Measurements from ENCODE around the gene CDC42BPB.

The CDC42BPB gene

GRCh38 chr14:103065861-103066260, 8.5 kb upstream of the CDC42BPB start:
- no peaks in the 10 kb centered on the region for H3K4me1 ChIP-seq (ENCODE audit: insufficient read depth, low read length)
- TF ChIP-seq EZH2 (IDR thresholded peaks at IDR 0.05; ENCODE audit: borderline replicate concordance, low read depth, low read length, severe bottlenecking) (no peak), CTCF (IDR thresholded peaks at IDR 0.05; ENCODE audit: borderline replicate concordance, extremely low read depth, low read length, poor library complexity, severe bottlenecking) (no peak)
- H3K4me2 ChIP-seq (ENCODE audit: insufficient read depth, low read length): no peak overlapping the region
- H2AFZ ChIP-seq (ENCODE audit: low read depth, low read length): no peak overlapping the region
- no peaks in the 10 kb centered on the region for H3K36me3 ChIP-seq (ENCODE audit: insufficient read depth, low read length)
- H3K27ac ChIP-seq (ENCODE audit: low read length): no peak overlapping the region
- no peak overlapping the region for H3K9ac ChIP-seq (ENCODE audit: low read depth, low read length)
- H3K9me3 ChIP-seq (ENCODE audit: insufficient read depth, low read length, severe bottlenecking): no peaks in the 10 kb centered on the region
- no peaks in the 10 kb centered on the region for H4K20me1 ChIP-seq (ENCODE audit: insufficient read depth, low read length)
- no peaks in the 10 kb centered on the region for H3K79me2 ChIP-seq (ENCODE audit: insufficient read depth, low read length)
- peaks cover 8% of the 10 kb centered on the region for H3K27me3 ChIP-seq (ENCODE audit: insufficient read depth, low read length, poor library complexity)
- DNase-seq (no peak), ATAC-seq (ENCODE audit: insufficient read depth, low read depth) (no peak)
- no peak overlapping the region for H3K4me3 ChIP-seq (ENCODE audit: low read depth in 1 of 2, low read length in 2 of 2)

GRCh38 chr14:103064978-103065377, 7.6 kb upstream of the CDC42BPB start:
- no peak overlapping the region for H3K27ac ChIP-seq (ENCODE audit: low read length)
- H3K27me3 ChIP-seq (ENCODE audit: insufficient read depth, low read length, poor library complexity): peaks cover 8% of the 10 kb centered on the region
- no peak overlapping the region for H2AFZ ChIP-seq (ENCODE audit: low read depth, low read length)
- no peak overlapping the region for H3K9ac ChIP-seq (ENCODE audit: low read depth, low read length)
- H3K36me3 ChIP-seq (ENCODE audit: insufficient read depth, low read length): no peaks in the 10 kb centered on the region
- H3K4me1 ChIP-seq (ENCODE audit: insufficient read depth, low read length): no peaks in the 10 kb centered on the region
- H3K4me2 ChIP-seq (ENCODE audit: insufficient read depth, low read length): no peak overlapping the region
- TF ChIP-seq CTCF (IDR thresholded peaks at IDR 0.05; ENCODE audit: borderline replicate concordance, extremely low read depth, low read length, poor library complexity, severe bottlenecking): no peak
- no peak for TF ChIP-seq EZH2 (IDR thresholded peaks at IDR 0.05; ENCODE audit: borderline replicate concordance, low read depth, low read length, severe bottlenecking)
- ATAC-seq (ENCODE audit: insufficient read depth, low read depth) (no peak), DNase-seq (no peak)
- no peaks in the 10 kb centered on the region for H3K79me2 ChIP-seq (ENCODE audit: insufficient read depth, low read length)
- H4K20me1 ChIP-seq (ENCODE audit: insufficient read depth, low read length): no peaks in the 10 kb centered on the region
- no peak overlapping the region for H3K4me3 ChIP-seq (ENCODE audit: low read depth in 1 of 2, low read length in 2 of 2)
- no peaks in the 10 kb centered on the region for H3K9me3 ChIP-seq (ENCODE audit: insufficient read depth, low read length, severe bottlenecking)

- no peaks in the 10 kb centered on the region for H4K20me1 ChIP-seq (ENCODE audit: insufficient read depth, low read length)
- H3K9me3 ChIP-seq (ENCODE audit: insufficient read depth, low read length, severe bottlenecking): no peaks in the 10 kb centered on the region
- no peak overlapping the region for H3K9ac ChIP-seq (ENCODE audit: low read depth, low read length)
- DNase-seq: no peak
- no peak overlapping the region for H3K4me2 ChIP-seq (ENCODE audit: insufficient read depth, low read length)
- H2AFZ ChIP-seq (ENCODE audit: low read depth, low read length): no peak overlapping the region
- no peaks in the 10 kb centered on the region for H3K4me1 ChIP-seq (ENCODE audit: insufficient read depth, low read length)
- no peak overlapping the region for H3K4me3 ChIP-seq (ENCODE audit: low read depth in 1 of 2, low read length in 2 of 2)
- no peak for ATAC-seq (ENCODE audit: insufficient read depth, low read depth)
- H3K27ac ChIP-seq (ENCODE audit: low read length): no peak overlapping the region
- no peaks in the 10 kb centered on the region for H3K36me3 ChIP-seq (ENCODE audit: insufficient read depth, low read length)
- no peak for TF ChIP-seq CTCF (IDR thresholded peaks at IDR 0.05; ENCODE audit: borderline replicate concordance, extremely low read depth, low read length, poor library complexity, severe bottlenecking)
- TF ChIP-seq EZH2 (IDR thresholded peaks at IDR 0.05; ENCODE audit: borderline replicate concordance, low read depth, low read length, severe bottlenecking): no peak
- H3K79me2 ChIP-seq (ENCODE audit: insufficient read depth, low read length): no peaks in the 10 kb centered on the region
- H3K27me3 ChIP-seq (ENCODE audit: insufficient read depth, low read length, poor library complexity): peaks cover 8% of the 10 kb centered on the region
Measured at GRCh38 chr14:103064436-103064835, 7.1 kb upstream of the CDC42BPB start.

GRCh38 chr14:103061482-103061976, 4.2 kb upstream of the CDC42BPB start:
- DNase-seq (no peak), ATAC-seq (ENCODE audit: insufficient read depth, low read depth) (no peak)
- Histone ChIP-seq H3K4me2 (ENCODE audit: insufficient read depth, low read length) (no peak overlapping the region), H3K79me2 (ENCODE audit: insufficient read depth, low read length) (no peaks in the 10 kb centered on the region), H3K4me1 (ENCODE audit: insufficient read depth, low read length) (no peaks in the 10 kb centered on the region), H4K20me1 (ENCODE audit: insufficient read depth, low read length) (no peaks in the 10 kb centered on the region), H2AFZ (ENCODE audit: low read depth, low read length) (no peak overlapping the region), H3K4me3 (ENCODE audit: low read depth in 1 of 2, low read length in 2 of 2) (no peak overlapping the region), H3K9ac (ENCODE audit: low read depth, low read length) (no peak overlapping the region), H3K27me3 (ENCODE audit: insufficient read depth, low read length, poor library complexity) (peaks cover 8% of the 10 kb centered on the region), H3K27ac (ENCODE audit: low read length) (no peak overlapping the region), H3K36me3 (ENCODE audit: insufficient read depth, low read length) (no peaks in the 10 kb centered on the region), H3K9me3 (ENCODE audit: insufficient read depth, low read length, severe bottlenecking) (no peaks in the 10 kb centered on the region)
- no peak for TF ChIP-seq EZH2 (IDR thresholded peaks at IDR 0.05; ENCODE audit: borderline replicate concordance, low read depth, low read length, severe bottlenecking)
- no peak for TF ChIP-seq CTCF (IDR thresholded peaks at IDR 0.05; ENCODE audit: borderline replicate concordance, extremely low read depth, low read length, poor library complexity, severe bottlenecking)

All from DND-41 (cell line).